Measurements from ENCODE around the gene CDH16. TPM values are rescaled to one million over a fixed set of nuclear protein-coding genes. Genes with fewer than 3 reads are reported as not detected.

The CDH16 gene
- total RNA-seq, 1 donor from 2014 or later: not detected

DNA sequence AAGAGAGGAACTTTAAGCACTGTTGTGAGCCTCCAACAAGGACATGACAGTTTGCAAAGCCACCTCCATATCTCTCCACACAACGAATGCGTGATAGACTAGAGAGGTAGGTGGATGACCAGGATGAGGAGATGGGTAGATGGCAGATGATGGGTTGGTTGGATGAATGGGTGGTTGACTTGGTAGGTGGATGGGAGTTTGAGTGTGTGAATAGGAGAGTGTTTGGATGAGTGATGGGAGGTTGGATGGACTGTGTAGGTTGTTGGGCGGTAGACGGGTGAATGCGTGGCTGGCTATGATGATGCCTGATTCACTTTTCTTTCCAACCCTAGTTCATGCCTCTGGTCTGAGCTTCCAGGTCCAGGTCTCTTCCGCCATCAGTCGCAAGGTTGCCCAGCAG lies 4.1 kb downstream of the CDH16 start:
- no peak overlapping the region for H3K27ac ChIP-seq
- H3K9me3 ChIP-seq: no peaks in the 10 kb centered on the region
- no peaks in the 10 kb centered on the region for H3K36me3 ChIP-seq
- ATAC-seq (no peak), DNase-seq (no peak)
- intact Hi-C loops (cut with DNase I): no loop called here
- no peaks in the 10 kb centered on the region for H3K4me1 ChIP-seq
- TF ChIP-seq CTCF (IDR thresholded peaks at IDR 0.05): no peak
- no peaks in the 10 kb centered on the region for H3K27me3 ChIP-seq
- no peak overlapping the region for H3K4me3 ChIP-seq

GRCh38 chr16:66913711-66914110 lies 5.0 kb downstream of the CDH16 start:
- DNase-seq (no peak), ATAC-seq (no peak)
- H3K27me3 ChIP-seq: no peaks in the 10 kb centered on the region
- TF ChIP-seq CTCF (IDR thresholded peaks at IDR 0.05): no peak
- no peak overlapping the region for H3K27ac ChIP-seq
- no peaks in the 10 kb centered on the region for H3K36me3 ChIP-seq
- no peaks in the 10 kb centered on the region for H3K4me1 ChIP-seq
- intact Hi-C loops (cut with DNase I): no loop called here
- no peaks in the 10 kb centered on the region for H3K9me3 ChIP-seq
- no peak overlapping the region for H3K4me3 ChIP-seq

GRCh38 chr16:66913081-66913480 lies 5.6 kb downstream of the CDH16 start:
- Histone ChIP-seq H3K36me3 (no peaks in the 10 kb centered on the region), H3K4me3 (no peak overlapping the region), H3K27ac (no peak overlapping the region), H3K9me3 (no peaks in the 10 kb centered on the region), H3K4me1 (no peaks in the 10 kb centered on the region), H3K27me3 (no peaks in the 10 kb centered on the region)
- intact Hi-C loops (cut with DNase I): no loop called here
- no peak for ATAC-seq
- TF ChIP-seq CTCF (IDR thresholded peaks at IDR 0.05): no peak
- no peak for DNase-seq

- ATAC-seq (no peak), DNase-seq (no peak)
- H3K36me3 ChIP-seq: no peaks in the 10 kb centered on the region
- no peak for TF ChIP-seq CTCF (IDR thresholded peaks at IDR 0.05)
- H3K9me3 ChIP-seq: no peaks in the 10 kb centered on the region
- no peaks in the 10 kb centered on the region for H3K4me1 ChIP-seq
- no peak overlapping the region for H3K27ac ChIP-seq
- H3K27me3 ChIP-seq: no peaks in the 10 kb centered on the region
- intact Hi-C loops (cut with DNase I): no loop called here
- no peak overlapping the region for H3K4me3 ChIP-seq
Observed at GRCh38 chr16:66911801-66912200, 6.9 kb downstream of the CDH16 start.

DNA sequence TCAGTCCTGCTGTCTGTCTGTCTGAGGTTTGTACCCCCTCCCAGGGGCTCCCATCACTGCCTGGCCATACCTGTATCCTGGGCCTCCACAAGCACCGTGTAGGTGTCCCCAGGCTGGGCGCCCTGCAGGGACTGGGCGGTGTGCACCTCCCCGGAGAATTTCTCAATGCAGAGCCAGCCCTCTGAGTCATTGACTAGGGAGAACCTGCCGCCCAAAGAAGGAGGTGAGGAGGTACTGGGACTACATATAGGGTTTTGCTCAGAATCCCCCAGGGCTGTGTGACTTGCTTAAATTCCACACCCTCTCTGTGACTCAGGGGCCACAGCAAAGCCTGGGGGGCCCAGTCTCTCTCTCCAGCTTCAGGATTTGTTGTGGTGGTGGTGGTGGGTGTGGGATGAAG lies 7.6 kb downstream of the CDH16 start:
- H3K9me3 ChIP-seq: no peaks in the 10 kb centered on the region
- ATAC-seq (no peak), DNase-seq (no peak)
- H3K36me3 ChIP-seq: no peaks in the 10 kb centered on the region
- no peaks in the 10 kb centered on the region for H3K4me1 ChIP-seq
- no peak for TF ChIP-seq CTCF (IDR thresholded peaks at IDR 0.05)
- intact Hi-C loops (cut with DNase I): no loop called here
- no peak overlapping the region for H3K27ac ChIP-seq
- no peaks in the 10 kb centered on the region for H3K27me3 ChIP-seq
- H3K4me3 ChIP-seq: no peak overlapping the region

All from upper lobe of right lung (tissue), 1 donor.